HG02870 (cell line): Measurements from ENCODE around the gene TRIM41.
"Not testable (repeated sequence)": the region's sequence is repeated elsewhere in the genome, so short reads cannot be mapped to it uniquely, and the experiment has no call there.

ENCODE experiments used
- ATAC-seq: cut with Tn5 transposase; IDR thresholded peaks from one replicate; pipeline ENCODE4 v1.9.1; 2021; ENCODE audit warnings: mild to moderate bottlenecking, moderate library complexity; ENCODE audit not compliant: unreplicated experiment

TRIM41 gene

GRCh38 chr5:181248277-181248676 lies 25.2 kb downstream of the TRIM41 start:
- no peak for ATAC-seq

- ATAC-seq, result no peak
Measured at GRCh38 chr5:181255276-181255675, 32.2 kb downstream of the TRIM41 start.

- no peak for ATAC-seq
Measured at GRCh38 chr5:181255836-181256578, 32.9 kb downstream of the TRIM41 start.

- ATAC-seq, result no peak
Measured at GRCh38 chr5:181258576-181258975, 35.5 kb downstream of the TRIM41 start.

GRCh38 chr5:181259283-181259682 lies 36.2 kb downstream of the TRIM41 start:
- ATAC-seq, result no peak

GRCh38 chr5:181259974-181260719 lies 37.1 kb downstream of the TRIM41 start:
- no peak for ATAC-seq

- peak; percentile 74 for ATAC-seq
Measured at GRCh38 chr5:181260720-181261319, 37.7 kb downstream of the TRIM41 start, which contains the start of gene TRIM52. TSS of gene TRIM52 (minus strand) at chr5:181261143. CDS start at chr5:181260813, 330 bp downstream.

GRCh38 chr5:181261320-181262049 lies 38.4 kb downstream of the TRIM41 start:
- ATAC-seq, result peak; percentile 49

GRCh38 chr5:181263633-181264032 lies 40.6 kb downstream of the TRIM41 start:
- no peak for ATAC-seq

- no peak for ATAC-seq
Measured at GRCh38 chr5:181265092-181265671, 42.1 kb downstream of the TRIM41 start.

- ATAC-seq, result not testable (repeated sequence)
Measured at GRCh38 chr5:181267291-181267904, 44.3 kb downstream of the TRIM41 start.

GRCh38 chr5:181267907-181268306 lies 44.8 kb downstream of the TRIM41 start:
- ATAC-seq, result not testable (repeated sequence)

- ATAC-seq, result no peak
Measured at GRCh38 chr5:181271081-181271480, 48.0 kb downstream of the TRIM41 start.

GRCh38 chr5:181273433-181273744 lies 50.3 kb downstream of the TRIM41 start:
- not testable (repeated sequence) for ATAC-seq

- ATAC-seq, result no peak
Measured at GRCh38 chr5:181280251-181280762, 57.2 kb downstream of the TRIM41 start.

GRCh38 chr5:181281077-181281983 lies 58.2 kb downstream of the TRIM41 start:
- no peak for ATAC-seq

- no peak for ATAC-seq
Measured at GRCh38 chr5:181281984-181282316, 58.9 kb downstream of the TRIM41 start.

- not testable (repeated sequence) for ATAC-seq
Measured at GRCh38 chr5:181282415-181282814, 59.3 kb downstream of the TRIM41 start.

GRCh38 chr5:181282874-181283273 lies 59.8 kb downstream of the TRIM41 start:
- ATAC-seq, result no peak
